Kidney capillary endothelial cell (primary cell): ENCODE measurements around the gene SPRING1.

Experiments
- DNase-seq: peaks from one replicate; pipeline ENCODE4 v3.0.0-alpha.2; 2018; ENCODE audit warnings: low spot score

Gene SPRING1

GRCh38 chr12:116739381-116739887, 1.6 kb upstream of the SPRING1 start:
- DNase-seq, result no peak

- DNase-seq, result no peak
These were observed 701 bp downstream of the SPRING1 start for GRCh38 chr12:116736962-116737773.

- no peak for DNase-seq
These were observed 1.8 kb downstream of the SPRING1 start for GRCh38 chr12:116735951-116736599.

- no peak for DNase-seq
These were observed 2.8 kb downstream of the SPRING1 start for GRCh38 chr12:116735084-116735483.

GRCh38 chr12:116734156-116734768, 3.6 kb downstream of the SPRING1 start:
- DNase-seq, result no peak

- DNase-seq, result no peak
These were observed 6.1 kb downstream of the SPRING1 start for GRCh38 chr12:116731801-116732200.

- no peak for DNase-seq
These were observed 10.0 kb downstream of the SPRING1 start for GRCh38 chr12:116727891-116728290.

- DNase-seq, result no peak
These were observed 10.6 kb downstream of the SPRING1 start for GRCh38 chr12:116727261-116727660.

GRCh38 chr12:116726694-116727093, 11.2 kb downstream of the SPRING1 start:
- no peak for DNase-seq

GRCh38 chr12:116722245-116722644, 15.6 kb downstream of the SPRING1 start:
- DNase-seq, result no peak

- no peak for DNase-seq
These were observed 17.9 kb downstream of the SPRING1 start for GRCh38 chr12:116719731-116720528.

- DNase-seq, result no peak
These were observed 19.0 kb downstream of the SPRING1 start for GRCh38 chr12:116718655-116719454.

GRCh38 chr12:116717466-116718437, 20.1 kb downstream of the SPRING1 start:
- no peak for DNase-seq

GRCh38 chr12:116714175-116714574, 23.7 kb downstream of the SPRING1 start:
- DNase-seq, result no peak

- no peak for DNase-seq
These were observed 24.3 kb downstream of the SPRING1 start for GRCh38 chr12:116713527-116713926.

- DNase-seq, result no peak
These were observed 25.2 kb downstream of the SPRING1 start for GRCh38 chr12:116712458-116713303.

GRCh38 chr12:116710370-116711150, 27.3 kb downstream of the SPRING1 start:
- DNase-seq, result no peak

GRCh38 chr12:116709768-116710167, 28.1 kb downstream of the SPRING1 start:
- no peak for DNase-seq
